ENCODE results near the gene PPIL1. TPM values are rescaled to one million over a fixed set of nuclear protein-coding genes. Genes with fewer than 3 reads are reported as not detected.

PPIL1 gene
- total RNA-seq, 3 donors from 2014 or later, result 4.5 to 24.7 (median 19.7) TPM

DNA sequence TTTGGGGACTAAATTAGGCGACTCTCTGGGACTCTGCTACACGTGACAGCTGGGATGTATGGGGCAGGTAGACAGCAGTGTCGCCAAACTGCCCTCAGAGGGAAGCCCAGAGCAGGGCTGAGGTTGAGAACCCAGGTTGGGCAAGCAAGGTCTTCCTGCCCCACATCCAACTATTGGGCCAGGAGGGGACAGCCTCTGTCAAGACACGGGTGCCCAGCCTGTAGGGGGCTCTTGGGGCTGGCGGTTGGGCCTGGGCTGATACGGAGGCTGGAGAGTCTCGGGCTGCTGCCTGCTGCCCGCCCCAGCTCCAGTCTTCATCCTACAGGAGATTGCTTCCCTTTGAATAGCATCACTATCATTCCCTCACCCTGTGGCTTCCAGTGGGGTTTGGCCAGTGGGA lies 68.7 kb downstream of the PPIL1 start:
- no peaks in the 10 kb centered on the region for H3K27me3 ChIP-seq
- H3K27ac ChIP-seq, result no peak overlapping the region
- TF ChIP-seq POLR2AphosphoS5 (IDR thresholded peaks at IDR 0.05), result no peak
- no peak for TF ChIP-seq POLR2A (IDR thresholded peaks at IDR 0.05)
- TF ChIP-seq, protein P1, sequence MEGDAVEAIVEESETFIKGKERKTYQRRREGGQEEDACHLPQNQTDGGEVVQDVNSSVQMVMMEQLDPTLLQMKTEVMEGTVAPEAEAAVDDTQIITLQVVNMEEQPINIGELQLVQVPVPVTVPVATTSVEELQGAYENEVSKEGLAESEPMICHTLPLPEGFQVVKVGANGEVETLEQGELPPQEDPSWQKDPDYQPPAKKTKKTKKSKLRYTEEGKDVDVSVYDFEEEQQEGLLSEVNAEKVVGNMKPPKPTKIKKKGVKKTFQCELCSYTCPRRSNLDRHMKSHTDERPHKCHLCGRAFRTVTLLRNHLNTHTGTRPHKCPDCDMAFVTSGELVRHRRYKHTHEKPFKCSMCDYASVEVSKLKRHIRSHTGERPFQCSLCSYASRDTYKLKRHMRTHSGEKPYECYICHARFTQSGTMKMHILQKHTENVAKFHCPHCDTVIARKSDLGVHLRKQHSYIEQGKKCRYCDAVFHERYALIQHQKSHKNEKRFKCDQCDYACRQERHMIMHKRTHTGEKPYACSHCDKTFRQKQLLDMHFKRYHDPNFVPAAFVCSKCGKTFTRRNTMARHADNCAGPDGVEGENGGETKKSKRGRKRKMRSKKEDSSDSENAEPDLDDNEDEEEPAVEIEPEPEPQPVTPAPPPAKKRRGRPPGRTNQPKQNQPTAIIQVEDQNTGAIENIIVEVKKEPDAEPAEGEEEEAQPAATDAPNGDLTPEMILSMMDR (IDR thresholded peaks at IDR 0.05), result no peak
- H3K4me1 ChIP-seq, result no peaks in the 10 kb centered on the region
- intact Hi-C loops (cut with DNase I; ENCODE audit: low total_unique reads), result no loop called here
- no peaks in the 10 kb centered on the region for H3K36me3 ChIP-seq
- H3K4me3 ChIP-seq, result no peak overlapping the region
- no peak for DNase-seq (ENCODE audit: low spot score in 2 of 2)
- H3K9me3 ChIP-seq, result no peaks in the 10 kb centered on the region

DNA sequence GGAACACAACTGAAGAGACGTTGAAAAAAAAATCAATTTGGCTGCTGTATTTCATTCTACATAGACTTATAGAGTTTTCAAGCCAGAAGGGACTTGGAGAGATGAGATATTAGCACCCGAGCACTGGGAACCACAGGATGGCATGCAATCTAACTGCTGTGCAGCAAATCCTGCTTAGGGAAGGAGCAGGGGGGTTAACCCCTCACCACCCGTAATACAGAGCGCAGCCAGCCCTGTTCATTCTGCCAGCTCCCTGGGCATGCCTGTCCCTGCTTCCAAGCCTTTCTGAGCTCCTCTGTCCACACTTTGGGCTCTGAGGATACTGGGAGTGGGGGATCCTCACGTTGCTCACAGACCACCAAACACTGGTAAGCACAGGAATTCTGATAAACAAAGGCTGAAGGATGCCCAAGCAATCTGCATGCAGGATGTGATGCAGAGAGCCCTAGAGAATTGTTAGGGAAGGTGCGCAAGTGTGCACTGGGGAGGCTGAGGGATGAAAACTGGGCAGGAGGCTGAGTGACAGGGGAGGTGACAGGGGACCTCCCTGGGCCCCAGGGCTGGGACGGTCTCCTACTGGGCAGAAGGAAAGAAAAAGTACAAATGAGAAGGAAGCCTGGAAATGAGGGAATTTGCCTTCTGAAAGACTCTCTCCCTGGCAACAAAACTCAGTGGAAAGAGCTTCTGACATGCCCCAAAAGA lies 69.4 kb downstream of the PPIL1 start:
- H3K4me1 ChIP-seq, result no peaks in the 10 kb centered on the region
- no peaks in the 10 kb centered on the region for H3K9me3 ChIP-seq
- intact Hi-C loops (cut with DNase I; ENCODE audit: low total_unique reads), result no loop called here
- no peak for TF ChIP-seq POLR2A (IDR thresholded peaks at IDR 0.05)
- TF ChIP-seq, protein P1 (IDR thresholded peaks at IDR 0.05), result no peak
- no peak for TF ChIP-seq POLR2AphosphoS5 (IDR thresholded peaks at IDR 0.05)
- no peaks in the 10 kb centered on the region for H3K36me3 ChIP-seq
- H3K27me3 ChIP-seq, result no peaks in the 10 kb centered on the region
- no peak overlapping the region for H3K27ac ChIP-seq
- no peak overlapping the region for H3K4me3 ChIP-seq
- no peak for DNase-seq (ENCODE audit: low spot score in 2 of 2)

Other genes starting within 250 kb of the PPIL1 start
- 100 to 1,000 TPM; 125 to 144 (median 143) TPM for gene CDKN1A, start 196.1 kb downstream of the PPIL1 start, total RNA-seq
- gene RAB44, start 177.0 kb downstream of the PPIL1 start, total RNA-seq, result 1 to 10 TPM in 1 of 3 donors, under 1 TPM in 2; under 0.01 to 1.9 (median 0.29) TPM
- gene CPNE5, start 35.4 kb downstream of the PPIL1 start, total RNA-seq, result 1 to 10 TPM in 2 of 3 donors, under 1 TPM in 1; 0.96 to 5.2 (median 3.7) TPM
- gene C6orf89, start 11.1 kb upstream of the PPIL1 start, total RNA-seq, result 10 to 100 TPM; 32.8 to 58.7 (median 45.4) TPM
- 10 to 100 TPM in 1 of 3 donors, 1 to 10 TPM in 2; 2.8 to 14.9 (median 5.2) TPM for gene PI16, start 79.9 kb upstream of the PPIL1 start, total RNA-seq
- 100 to 1,000 TPM; 187 to 229 (median 215) TPM for gene MTCH1, start 111.4 kb upstream of the PPIL1 start, total RNA-seq
- gene FGD2, start 130.9 kb upstream of the PPIL1 start, total RNA-seq, result 10 to 100 TPM; 11.5 to 51.4 (median 18.6) TPM